IMR-90 (cell line): ENCODE data around the gene NAT14. TPM values are rescaled to one million over a fixed set of nuclear protein-coding genes. Genes with fewer than 3 reads are reported as not detected.

Source experiments
- ATAC-seq: fragments of 200-7000 bp; cut with Tn5 transposase; 2 replicates; pipeline ENCODE4 v1.9.1; 2020; ENCODE audit warnings: low read depth, mild to moderate bottlenecking, moderate library complexity
- BruUV-seq: library from RNA; stranded (reverse); fragments of 400-500 nt; replicated peaks from 2 replicates; lab custom pipeline; 2021; lab: Mats Ljungman, UMichigan
- CTCF ChIA-PET: fragments of 300-600 bp; formaldehyde crosslinking; extraction: SDS; loops from one replicate; lab custom pipeline; 2021; ENCODE audit warnings: antibody characterized with exemption; lab: Yijun Ruan, JAX
- POLR2A ChIA-PET: fragments of 300-600 bp; sonication (Branson Sonifier 250); formaldehyde crosslinking; loops from one replicate; lab custom pipeline; 2022; ENCODE audit warnings: antibody characterized with exemption; ENCODE audit not compliant: unreplicated experiment; lab: Charles Lee
- DNase-seq: peaks from one replicate; pipeline ENCODE4 v3.0.0; 2013
- H2AFZ ChIP-seq: replicated peaks from 2 replicates; pipeline ENCODE3; 2013; ENCODE audit warnings: low read length, mild to moderate bottlenecking; ENCODE audit not compliant: poor library complexity
- H2AK5ac ChIP-seq: 2 replicates; pipeline ENCODE4 v1.6.1; 2013; ENCODE audit warnings: low read depth, low read length, inconsistent platforms
- H2AK9ac ChIP-seq: replicated peaks from 2 replicates; pipeline ENCODE3; 2013; ENCODE audit warnings: mild to moderate bottlenecking, low read depth, low read length, moderate library complexity; ENCODE audit not compliant: poor library complexity
- H2BK120ac ChIP-seq: 2 replicates; pipeline ENCODE4 v1.6.1; 2013; ENCODE audit warnings: low read depth, low read length, inconsistent platforms
- H2BK15ac ChIP-seq: 3 replicates; pipeline ENCODE4 v1.6.1; 2013; ENCODE audit warnings: low read depth, low read length, inconsistent platforms
- H2BK20ac ChIP-seq: 2 replicates; pipeline ENCODE4 v1.6.1; 2013; ENCODE audit warnings: low read depth, mild to moderate bottlenecking, inconsistent platforms, low read length, moderate library complexity
- H2BK5ac ChIP-seq: 2 replicates; pipeline ENCODE4 v1.6.1; 2013; ENCODE audit warnings: mild to moderate bottlenecking, low read depth, low read length, inconsistent platforms; ENCODE audit not compliant: poor library complexity, severe bottlenecking
- H3K14ac ChIP-seq: replicated peaks from 2 replicates; pipeline ENCODE4 v1.6.1; 2013; ENCODE audit warnings: low read depth, low read length, inconsistent platforms
- H3K18ac ChIP-seq: 2 replicates; pipeline ENCODE4 v1.6.1; 2013; ENCODE audit warnings: low read depth, low read length, control low read depth
- H3K23ac ChIP-seq: 2 replicates; pipeline ENCODE4 v1.6.1; 2013; ENCODE audit warnings: low read depth, low read length, inconsistent platforms
- H3K27ac ChIP-seq: 2 replicates; pipeline ENCODE4 v1.5.1; 2013; ENCODE audit warnings: mild to moderate bottlenecking, control low read depth, low read length; ENCODE audit not compliant: insufficient read depth
- H3K27me3 ChIP-seq: 2 replicates; pipeline ENCODE4 v1.6.1; 2013; ENCODE audit warnings: low read length; ENCODE audit not compliant: control insufficient read depth, insufficient read depth
- H3K36me3 ChIP-seq: 2 replicates; pipeline ENCODE4 v1.6.1; 2013; ENCODE audit warnings: low read length, mixed read lengths; ENCODE audit not compliant: control insufficient read depth, insufficient read depth
- H3K4ac ChIP-seq: 2 replicates; pipeline ENCODE4 v1.6.1; 2013; ENCODE audit warnings: low read depth, low read length, inconsistent platforms
- H3K4me1 ChIP-seq: 2 replicates; pipeline ENCODE4 v1.6.1; 2013; ENCODE audit warnings: low read length, mixed read lengths; ENCODE audit not compliant: control insufficient read depth, insufficient read depth
- H3K4me2 ChIP-seq: 2 replicates; pipeline ENCODE4 v1.6.1; 2013; ENCODE audit warnings: low read depth, mild to moderate bottlenecking, control low read depth, low read length, moderate library complexity
- H3K4me3 ChIP-seq: 2 replicates; pipeline ENCODE4 v1.5.1; 2013; ENCODE audit warnings: low read depth, mild to moderate bottlenecking, control low read depth, low read length, moderate library complexity; ENCODE audit not compliant: insufficient read depth
- H3K56ac ChIP-seq: 2 replicates; pipeline ENCODE4 v1.6.1; 2013; ENCODE audit warnings: low read length, inconsistent platforms; ENCODE audit not compliant: insufficient read depth; ENCODE audit errors: extremely low read depth
- H3K79me1 ChIP-seq, 2 experiments: 2 replicates each; pipeline ENCODE4 v1.6.1; 2013; ENCODE audit warnings: low read length in 2 of 2, inconsistent platforms in 1 of 2, low read depth in 1 of 2
- H3K9ac ChIP-seq: 2 replicates; pipeline ENCODE4 v1.6.1; 2013; ENCODE audit warnings: low read depth, low read length, control low read depth
- H3K9me1 ChIP-seq: 2 replicates; pipeline ENCODE4 v1.6.1; 2013; ENCODE audit warnings: low read length, inconsistent platforms; ENCODE audit not compliant: insufficient read depth
- H3K9me3 ChIP-seq: 2 replicates; pipeline ENCODE4 v1.6.1; 2013; ENCODE audit warnings: low read length; ENCODE audit not compliant: control insufficient read depth, insufficient read depth
- H4K20me1 ChIP-seq: 2 replicates; pipeline ENCODE4 v1.6.1; 2013; ENCODE audit warnings: low read length, inconsistent platforms; ENCODE audit not compliant: insufficient read depth
- H4K5ac ChIP-seq: 2 replicates; pipeline ENCODE4 v1.6.1; 2013; ENCODE audit warnings: mild to moderate bottlenecking, low read depth, low read length, control low read depth
- H4K8ac ChIP-seq, 2 experiments: 2 replicates each; pipeline ENCODE4 v1.6.1; 2013; ENCODE audit warnings: low read depth in 2 of 2, low read length in 2 of 2, control low read depth in 1 of 2, inconsistent platforms in 1 of 2
- H4K91ac ChIP-seq: 2 replicates; pipeline ENCODE4 v1.6.1; 2013; ENCODE audit warnings: low read depth, low read length, inconsistent platforms; ENCODE audit not compliant: insufficient read depth
- CEBPB ChIP-seq: IDR thresholded peaks from 2 replicates; pipeline ENCODE4 v1.6.1; 2012; ENCODE audit warnings: low read depth, low read length, improper control_type of control experiment
- CHD1 ChIP-seq: IDR thresholded peaks from 2 replicates; pipeline ENCODE4 v1.6.1; 2012; ENCODE audit warnings: low read depth, low read length, improper control_type of control experiment
- FOS ChIP-seq: fragments of 150-350 bp; IDR thresholded peaks from 2 replicates; pipeline ENCODE4 v1.6.1; 2016; ENCODE audit warnings: low read depth, low read length
- MAFK ChIP-seq: IDR thresholded peaks from 2 replicates; pipeline ENCODE4 v1.6.1; 2012; ENCODE audit warnings: low read depth, low read length, improper control_type of control experiment
- MAZ ChIP-seq: IDR thresholded peaks from 2 replicates; pipeline ENCODE4 v1.6.1; 2012; ENCODE audit warnings: low read depth, mild to moderate bottlenecking, low read length, improper control_type of control experiment, moderate library complexity, borderline replicate concordance
- MXI1 ChIP-seq: IDR thresholded peaks from 2 replicates; pipeline ENCODE4 v1.6.1; 2012; ENCODE audit warnings: low read depth, mild to moderate bottlenecking, low read length, moderate library complexity, borderline replicate concordance
- NFE2L2 ChIP-seq: fragments of 150-350 bp; IDR thresholded peaks from 2 replicates; pipeline ENCODE4 v1.6.1; 2016; ENCODE audit warnings: low read depth, mild to moderate bottlenecking, low read length
- POLR2A ChIP-seq: IDR thresholded peaks from 2 replicates; pipeline ENCODE4 v1.6.1; 2012; ENCODE audit warnings: mild to moderate bottlenecking, low read depth, low read length
- RAD21 ChIP-seq: IDR thresholded peaks from 2 replicates; pipeline ENCODE4 v1.6.1; 2012; ENCODE audit warnings: low read length, improper control_type of control experiment
- RCOR1 ChIP-seq: IDR thresholded peaks from 2 replicates; pipeline ENCODE4 v1.6.1; 2012; ENCODE audit warnings: mild to moderate bottlenecking, low read length, improper control_type of control experiment; ENCODE audit not compliant: insufficient replicate concordance
- RFX5 ChIP-seq: IDR thresholded peaks from 2 replicates; pipeline ENCODE4 v1.8.0; 2012; ENCODE audit warnings: low read depth, mild to moderate bottlenecking, low read length, moderate library complexity
- SMC3 ChIP-seq: fragments of 150-350 bp; IDR thresholded peaks from 2 replicates; pipeline ENCODE4 v1.6.1; 2016; ENCODE audit warnings: low read depth, mild to moderate bottlenecking, antibody characterized with exemption, low read length, moderate library complexity
- USF2 ChIP-seq: fragments of 150-350 bp; IDR thresholded peaks from 2 replicates; pipeline ENCODE4 v1.6.1; 2017; ENCODE audit warnings: mild to moderate bottlenecking, antibody characterized with exemption, low read length, low read depth
- WGBS, 2 experiments: methylation state at CpG; one replicate each; pipeline versions ENCODE4 v1.1.5 to v1.1.7; 2013; ENCODE audit warnings: missing lambda C conversion rate in 2 of 2; ENCODE audit not compliant: insufficient read length in 1 of 2; ENCODE audit errors: extremely low coverage in 2 of 2; 5-methylcytosine and 5-hydroxymethylcytosine counted together
- dilution Hi-C: fragments of 300-500 bp; cut with HindIII; formaldehyde crosslinking; loops from one replicate; pipeline ENCODE4 v1.14.3; 2018; ENCODE audit warnings: low sequenced_read_pairs; ENCODE audit not compliant: unreplicated experiment
- in situ Hi-C: fragments of 300-500 bp; cut with MboI; formaldehyde crosslinking; loops from 3 replicates; pipeline ENCODE4 v1.14.3; 2019; ENCODE audit warnings: low sequenced_read_pairs, inconsistent platforms, mixed read lengths
- intact Hi-C: fragments of 100-400 bp; cut with micrococcal nuclease; formaldehyde crosslinking; loops from 2 replicates; pipeline ENCODE4 v1.10.0; 2022
- polyA plus RNA-seq, 3 experiments: library from polyadenylated mRNA; depleted of rRNA; stranded (reverse); fragments of >200 nt; gene quantifications; 2 replicates each; pipeline ENCODE4 v1.2.3, GENCODE V29; 2012; ENCODE audit warnings: low replicate concordance in 1 of 3
- total RNA-seq: library from RNA; depleted of rRNA; stranded (reverse); fragments of >200 nt; gene quantifications from 2 replicates; pipeline ENCODE4 v1.2.3, GENCODE V29; 2012

Gene NAT14
- total and polyA plus RNA-seq, 2 of the 4 experiments (the other 2 are of a cell fraction) = 4.3 to 41.2 TPM

GRCh38 chr19:55536366-55536765 is 51.4 kb downstream of the NAT14 start:
- dilution Hi-C loops = no loop called here
- in situ Hi-C loops = no loop called here
- ChIA-PET CTCF (no interaction called here), POLR2A (no interaction called here)
- Histone ChIP-seq H3K4me2 (no peak overlapping the region), H2AK5ac (no peak overlapping the region; the same call in 1 of the 2 replicates), H4K8ac (no peak overlapping the region), H2AFZ (no peak overlapping the region), H3K9ac (no peak overlapping the region), H3K18ac (no peak overlapping the region), H3K4me1 (no peaks in the 10 kb centered on the region; the same call in 1 of the 2 replicates), H3K27me3 (no peaks in the 10 kb centered on the region; the same call in 1 of the 2 replicates), H4K5ac (no peak overlapping the region), H2BK5ac (no peak overlapping the region), H2BK15ac (no peak overlapping the region), H3K27ac (no peak overlapping the region), H2BK120ac (no peak overlapping the region), H2BK20ac (no peak overlapping the region), H3K36me3 (no peaks in the 10 kb centered on the region), H4K20me1 (no peaks in the 10 kb centered on the region), H3K9me1 (0 out of 2 replicates have a peak, but pooled peaks cover 2% of the 10 kb centered on the region), H3K4me3 (no peak overlapping the region), H3K23ac (no peak overlapping the region), H4K91ac (no peak overlapping the region), H3K4ac (no peak overlapping the region), H3K9me3 (no peaks in the 10 kb centered on the region), H3K79me1 (no peaks in the 10 kb centered on the region), H3K14ac (no peak overlapping the region), H3K56ac (no peak overlapping the region), H2AK9ac (no peak overlapping the region)
- ATAC-seq (no peak), DNase-seq (no peak)
- intact Hi-C loops = loop anchor here (2.0 kb wide), 1 partner anchor 20 kb away; no protein-coding TSS in a partner anchor
- no TSS peak for BruUV-seq
- no peak for TF ChIP-seq MAFK
- no peak for TF ChIP-seq SMC3
- TF ChIP-seq MXI1 = no peak
- no peak for TF ChIP-seq CHD1
- TF ChIP-seq NFE2L2 = no peak
- TF ChIP-seq FOS = no peak
- no peak for TF ChIP-seq RAD21
- no peak for TF ChIP-seq RCOR1
- TF ChIP-seq RFX5 = no peak
- no peak for TF ChIP-seq USF2
- no peak for TF ChIP-seq POLR2A
- no peak for TF ChIP-seq CEBPB
- TF ChIP-seq MAZ = no peak
- WGBS, 2 experiments = 100% methylated on average over 1 of the region's 11 CpGs; no CpG with 5 or more reads in 1 of the 2 experiments
